Tibial artery (tissue), 4 donors: ENCODE data around the gene DIS3L2.

Source experiments
- DNase-seq, 2 donors: peaks; one replicate each; pipeline ENCODE4 v3.0.0-alpha.2; 2019
- H3K27ac ChIP-seq, 2 donors: fragments of 200-600 bp; sonication (generic) in 1 of 2; 1 replicate in 1 of 2; 2 replicates in 1 of 2; pipeline ENCODE4 v1.5.1; 2018 to 2019; ENCODE audit warnings: mild to moderate bottlenecking in 1 of 2
- H3K27me3 ChIP-seq, 2 donors: fragments of 200-600 bp; sonication (generic) in 1 of 2; one replicate each; pipeline versions ENCODE4 v1.5.1 to v1.6.0; 2016 to 2019
- H3K36me3 ChIP-seq, 3 donors: fragments of 200-600 bp; sonication (generic) in 2 of 3; one replicate each; pipeline ENCODE4 v1.5.1; 2016 to 2019; ENCODE audit warnings: mild to moderate bottlenecking in 2 of 3
- H3K4me1 ChIP-seq, 4 donors: fragments of 200-600 bp; sonication (generic) in 2 of 4; 1 replicate in 3 of 4; 2 replicates in 1 of 4; pipeline ENCODE4 v1.5.1; 2016 to 2019
- H3K4me3 ChIP-seq, 2 donors: fragments of 200-600 bp; sonication (generic) in 1 of 2; 1 replicate in 1 of 2; 2 replicates in 1 of 2; pipeline ENCODE4 v1.5.1; 2018 to 2019; ENCODE audit warnings: mild to moderate bottlenecking in 2 of 2
- H3K9me3 ChIP-seq, 3 donors: fragments of 200-600 bp; sonication (generic) in 1 of 3; one replicate each; pipeline ENCODE4 v1.5.1; 2016 to 2019
- CTCF ChIP-seq, 2 experiments: fragments of 200-600 bp in 1 of 2; fragments of 450-650 bp in 1 of 2; IDR thresholded peaks; one replicate each; pipeline ENCODE4 v1.5.1; 2017 to 2019; ENCODE audit warnings: antibody characterized with exemption in 2 of 2, mild to moderate bottlenecking in 1 of 2, moderate library complexity in 1 of 2
- intact Hi-C: fragments of 100-400 bp; cut with DNase I; formaldehyde crosslinking; loops from one replicate; pipeline ENCODE4 v1.15.0; 2023; ENCODE audit warnings: low total_unique reads

Gene DIS3L2

DNA sequence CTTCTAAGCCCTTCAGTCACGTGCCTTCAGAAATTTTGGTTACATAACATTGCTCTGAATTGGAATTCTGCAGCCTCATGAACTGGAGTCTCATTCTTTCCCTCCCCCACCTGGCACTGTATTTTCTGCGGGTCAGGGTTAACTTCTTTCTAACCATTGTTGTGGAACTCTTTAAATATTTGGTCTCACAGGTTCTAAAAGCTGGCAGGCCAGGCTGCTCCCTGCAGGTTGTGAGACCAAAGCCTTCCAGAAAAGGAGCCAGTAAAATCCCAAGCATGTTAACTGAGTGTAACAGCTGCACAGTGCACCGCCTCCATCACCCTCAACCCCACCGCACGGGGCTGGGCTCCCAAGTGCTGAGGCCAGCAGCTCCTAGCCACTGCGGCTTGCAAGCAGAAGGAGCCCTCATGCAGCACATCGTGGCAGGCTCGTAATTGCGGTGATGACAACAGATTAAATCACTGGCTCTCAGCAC is 243.0 kb downstream of the DIS3L2 start:
- peaks cover 0 to 8% (median 0%) of the 10 kb centered on the region in 4 donors for H3K4me1 ChIP-seq
- H3K36me3 ChIP-seq, result peaks cover 0 to 7% (median 0%) of the 10 kb centered on the region in 3 donors
- H3K9me3 ChIP-seq, result no peaks in the 10 kb centered on the region
- H3K27me3 ChIP-seq, result no peaks in the 10 kb centered on the region
- H3K27ac ChIP-seq, result no peak overlapping the region
- TF ChIP-seq CTCF (IDR thresholded peaks at IDR 0.05), result no peak
- intact Hi-C loops, result no loop called here
- no peak overlapping the region for H3K4me3 ChIP-seq
- no peak for DNase-seq

DNA sequence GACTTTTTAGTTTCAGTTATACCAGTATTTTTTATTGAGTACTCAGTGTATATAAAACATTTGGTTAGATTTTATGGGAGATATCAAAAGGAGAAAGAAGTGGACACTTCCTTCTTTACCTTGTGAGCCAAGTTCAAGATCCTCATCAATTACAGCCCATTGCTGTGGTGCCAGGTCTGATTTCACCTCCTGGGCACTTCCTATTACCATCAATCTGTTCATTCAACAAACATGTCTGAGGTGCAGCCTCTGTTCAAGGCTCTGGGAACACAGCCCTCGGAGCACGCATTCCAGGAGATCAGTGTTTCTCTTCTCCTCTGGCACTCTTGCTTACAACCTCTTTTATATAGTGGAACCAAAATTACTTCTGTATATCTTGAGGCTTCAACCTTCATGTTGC is 245.7 kb downstream of the DIS3L2 start:
- no peak for TF ChIP-seq CTCF (IDR thresholded peaks at IDR 0.05)
- intact Hi-C loops, result no loop called here
- H3K4me3 ChIP-seq, result no peak overlapping the region
- no peaks in the 10 kb centered on the region for H3K27me3 ChIP-seq
- no peaks in the 10 kb centered on the region for H3K9me3 ChIP-seq
- no peak overlapping the region for H3K27ac ChIP-seq
- H3K4me1 ChIP-seq, result peaks cover 0 to 8% (median 0%) of the 10 kb centered on the region in 4 donors
- no peak for DNase-seq
- H3K36me3 ChIP-seq, result peaks cover 8 to 13% (median 10%) of the 10 kb centered on the region in 3 donors

GRCh38 chr2:232210306-232210705 is 248.8 kb downstream of the DIS3L2 start:
- DNase-seq, result no peak
- intact Hi-C loops, result no loop called here
- H3K9me3 ChIP-seq, result no peaks in the 10 kb centered on the region
- peaks cover 8 to 13% (median 10%) of the 10 kb centered on the region in 3 donors for H3K36me3 ChIP-seq
- no peak overlapping the region for H3K27ac ChIP-seq
- TF ChIP-seq CTCF (IDR thresholded peaks at IDR 0.05), result no peak
- no peaks in the 10 kb centered on the region for H3K4me1 ChIP-seq
- H3K27me3 ChIP-seq, result no peaks in the 10 kb centered on the region
- H3K4me3 ChIP-seq, result no peak overlapping the region

DNA sequence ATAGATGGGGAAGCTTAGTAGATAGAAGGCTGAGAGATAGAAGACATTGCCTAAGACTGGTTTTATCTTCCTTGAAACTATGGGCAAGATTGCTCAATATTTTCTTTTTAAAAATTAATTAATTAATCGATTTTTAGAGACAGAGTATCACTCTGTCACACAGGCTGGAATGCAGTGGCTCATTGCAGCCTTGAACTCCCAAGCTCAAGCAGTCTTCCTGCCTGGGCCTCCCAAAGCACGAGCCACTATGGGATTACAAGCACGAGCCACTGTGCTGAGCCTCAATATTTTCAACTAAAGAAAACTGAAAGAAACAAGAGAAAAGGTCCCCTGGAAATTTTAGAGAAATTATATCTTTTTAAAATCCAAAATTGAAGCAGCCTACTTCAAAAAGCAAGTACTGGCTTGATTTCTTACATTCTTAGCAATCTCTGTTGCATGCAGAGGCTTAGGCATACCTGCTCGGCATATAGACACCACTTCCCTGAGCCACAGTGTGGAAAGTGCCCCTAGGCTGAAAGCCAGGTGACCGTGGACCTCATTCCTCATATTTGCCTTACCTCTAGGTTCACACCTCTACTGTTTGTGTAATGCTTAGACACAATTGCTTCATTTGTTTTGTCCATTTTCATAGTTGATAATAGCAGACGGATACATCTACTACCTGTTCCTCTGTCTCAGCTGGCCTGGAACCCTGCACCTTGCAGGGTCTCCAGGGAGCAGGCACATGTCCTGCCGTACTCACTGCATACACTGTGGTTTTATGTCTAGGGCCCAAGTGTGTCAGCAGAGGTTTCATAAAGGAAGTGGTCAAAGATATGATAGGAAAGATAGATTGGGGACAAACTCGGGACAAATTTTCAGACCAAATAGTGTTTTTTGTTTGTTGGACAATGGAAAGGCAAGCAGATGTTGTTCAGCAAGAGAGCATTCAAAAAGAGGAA is 250.5 kb downstream of the DIS3L2 start:
- DNase-seq, result no peak
- Histone ChIP-seq H3K4me1 (no peaks in the 10 kb centered on the region), H3K4me3 (no peak overlapping the region), H3K27me3 (no peaks in the 10 kb centered on the region), H3K27ac (no peak overlapping the region), H3K9me3 (no peaks in the 10 kb centered on the region), H3K36me3 (peaks cover 8 to 13% (median 10%) of the 10 kb centered on the region in 3 donors)
- intact Hi-C loops, result no loop called here
- no peak for TF ChIP-seq CTCF (IDR thresholded peaks at IDR 0.05)

DNA sequence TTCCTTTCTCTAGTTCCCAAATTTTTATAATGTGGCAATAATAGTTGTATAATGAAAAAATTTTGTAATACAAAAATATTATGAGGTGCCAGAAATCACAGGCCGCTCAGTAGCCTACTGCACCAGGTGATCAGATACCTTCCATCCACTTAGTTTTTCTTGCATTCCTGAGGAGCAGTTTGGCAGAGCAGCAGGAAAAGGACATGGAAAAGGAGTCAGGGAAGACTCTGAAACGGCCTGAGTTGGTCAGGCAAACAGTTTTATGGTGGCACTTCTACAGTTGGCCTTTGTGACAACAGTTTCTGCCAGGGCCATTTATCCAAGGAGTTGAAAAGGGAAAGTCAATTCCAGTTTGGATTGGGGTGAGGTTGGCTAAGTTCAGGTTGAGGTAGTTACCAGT is 251.7 kb downstream of the DIS3L2 start:
- Histone ChIP-seq H3K36me3 (peaks cover 8 to 13% (median 10%) of the 10 kb centered on the region in 3 donors), H3K9me3 (no peaks in the 10 kb centered on the region), H3K27ac (no peak overlapping the region), H3K27me3 (no peaks in the 10 kb centered on the region), H3K4me3 (no peak overlapping the region), H3K4me1 (no peaks in the 10 kb centered on the region)
- DNase-seq, result no peak
- no peak for TF ChIP-seq CTCF (IDR thresholded peaks at IDR 0.05)
- intact Hi-C loops, result no loop called here
